NCI-H2196 treated with DMSO at 0.1 percent for 48 hours (cell line): ENCODE measurements around the gene TMEM120A.

Experiments
- DNase-seq: peaks from one replicate; lab custom pipeline; 2025; ENCODE audit not compliant: unreplicated experiment; lab: John Stamatoyannopoulos, UW

TMEM120A gene

DNA sequence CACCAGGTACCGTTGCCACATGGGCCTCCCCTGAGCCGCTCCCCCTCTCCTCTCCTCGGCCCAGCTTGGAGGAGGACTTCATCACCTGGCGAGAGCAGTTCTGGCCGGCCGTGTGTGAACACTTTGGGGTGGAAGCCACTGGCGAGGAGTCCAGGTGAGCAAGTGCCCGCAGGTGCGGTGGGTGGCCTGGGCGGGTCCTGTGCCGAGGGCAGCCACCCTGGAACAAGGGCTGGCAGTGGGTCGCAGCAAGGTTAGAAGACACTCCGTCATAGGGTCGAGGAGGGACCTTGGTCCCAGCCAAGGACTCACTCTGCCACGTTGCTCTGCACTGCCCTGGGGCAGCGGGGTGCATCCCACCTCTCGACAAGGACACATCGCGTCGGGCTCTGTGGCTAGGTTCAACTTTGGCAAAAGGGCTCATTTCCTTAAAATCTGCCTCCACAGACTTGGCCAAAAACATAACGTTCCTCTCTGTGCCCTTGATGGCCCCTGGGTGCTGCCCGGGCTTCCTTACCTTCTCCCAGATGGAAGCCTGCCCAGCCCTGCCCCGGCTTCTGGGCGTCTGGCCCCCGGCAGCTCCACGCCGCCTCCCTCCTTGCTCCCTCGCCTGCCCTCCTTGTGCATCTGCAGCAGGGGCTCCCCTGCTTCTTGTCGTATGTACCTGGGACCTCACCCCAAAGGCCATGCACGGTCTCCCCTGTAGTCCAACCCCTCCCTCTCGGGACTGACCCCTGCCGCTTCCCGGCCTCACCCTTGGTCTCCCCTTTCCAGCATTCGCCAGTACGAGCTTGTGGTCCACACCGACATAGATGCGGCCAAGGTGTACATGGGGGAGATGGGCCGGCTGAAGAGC lies 12.7 kb downstream of the TMEM120A start:
- DNase-seq = no peak

DNA sequence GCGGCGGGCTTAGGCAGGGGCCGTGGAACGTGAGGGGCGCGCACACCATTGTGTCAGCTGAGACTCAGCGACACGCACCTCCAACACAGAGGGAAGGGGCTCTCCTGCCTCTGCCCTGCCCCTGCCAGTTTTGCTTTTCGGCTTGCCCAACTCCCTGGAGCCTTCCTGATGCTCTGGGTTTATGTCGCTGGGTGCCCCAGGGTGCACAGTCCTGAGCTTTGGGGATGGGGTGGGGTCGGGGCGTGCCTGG lies 13.3 kb downstream of the TMEM120A start:
- no peak for DNase-seq

DNA sequence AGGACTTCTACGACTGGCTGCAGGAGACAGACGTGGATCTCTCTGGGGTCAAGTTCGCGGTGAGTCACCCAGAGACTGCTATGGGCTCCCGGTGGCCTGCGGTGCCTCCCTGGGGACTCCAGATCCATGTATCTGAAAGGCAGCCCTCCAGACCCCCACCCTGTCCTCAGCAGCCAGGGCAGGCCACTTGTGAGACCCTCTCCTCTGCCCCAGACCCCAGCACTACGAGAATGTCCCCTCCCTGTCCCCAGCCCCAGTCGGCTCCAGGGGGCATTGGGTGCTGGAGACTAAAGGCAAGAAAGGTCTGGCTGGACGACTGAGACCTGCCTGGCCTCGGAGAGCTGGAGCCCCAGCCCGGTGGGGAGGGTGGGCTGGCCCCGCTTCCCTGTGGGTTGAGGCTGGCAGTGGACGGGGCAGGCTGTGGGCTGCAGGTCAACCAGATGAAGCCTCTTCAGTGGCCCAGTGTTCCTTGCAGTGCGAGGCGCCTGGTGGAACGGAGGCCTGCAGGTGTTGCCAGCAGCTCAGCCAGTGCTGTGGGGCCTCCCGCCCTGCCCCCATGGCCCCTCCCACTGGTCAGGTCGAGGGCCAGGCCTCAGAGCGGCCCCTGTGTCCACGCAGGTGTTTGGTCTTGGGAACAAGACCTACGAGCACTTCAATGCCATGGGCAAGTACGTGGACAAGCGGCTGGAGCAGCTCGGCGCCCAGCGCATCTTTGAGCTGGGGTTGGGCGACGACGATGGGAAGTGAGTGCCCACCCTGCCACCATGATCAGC lies 13.8 kb downstream of the TMEM120A start:
- no peak for DNase-seq

DNA sequence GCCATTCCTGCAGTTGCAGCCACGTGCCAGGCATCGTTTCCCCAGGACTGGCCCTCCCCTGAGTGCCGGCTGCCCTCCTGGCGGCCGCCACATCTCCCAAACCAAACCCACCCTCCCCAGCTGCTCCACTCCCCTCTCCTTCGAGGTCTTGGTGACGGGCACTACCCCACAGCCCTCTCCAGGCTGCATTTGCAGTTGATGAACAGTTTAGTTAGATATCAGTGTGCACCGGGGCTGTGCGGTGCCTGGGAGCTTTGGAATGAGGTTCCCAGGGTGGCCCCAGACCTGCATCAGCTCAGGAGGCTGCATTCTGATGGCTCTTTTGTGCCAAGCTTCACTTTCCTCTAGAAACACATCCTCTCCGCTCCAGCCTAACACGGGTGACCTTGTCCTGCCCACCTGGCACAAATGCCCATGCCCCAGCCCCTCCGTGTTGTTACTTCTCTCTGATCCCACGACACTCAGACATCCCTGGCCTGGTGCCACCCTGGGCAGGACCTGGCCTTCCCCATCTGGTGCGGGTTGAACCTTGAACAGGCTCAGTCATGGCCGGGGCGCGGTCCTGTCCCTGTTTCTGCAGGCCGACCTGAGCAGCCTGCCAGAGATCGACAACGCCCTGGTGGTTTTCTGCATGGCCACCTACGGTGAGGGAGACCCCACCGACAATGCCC lies 14.5 kb downstream of the TMEM120A start:
- DNase-seq = no peak

DNA sequence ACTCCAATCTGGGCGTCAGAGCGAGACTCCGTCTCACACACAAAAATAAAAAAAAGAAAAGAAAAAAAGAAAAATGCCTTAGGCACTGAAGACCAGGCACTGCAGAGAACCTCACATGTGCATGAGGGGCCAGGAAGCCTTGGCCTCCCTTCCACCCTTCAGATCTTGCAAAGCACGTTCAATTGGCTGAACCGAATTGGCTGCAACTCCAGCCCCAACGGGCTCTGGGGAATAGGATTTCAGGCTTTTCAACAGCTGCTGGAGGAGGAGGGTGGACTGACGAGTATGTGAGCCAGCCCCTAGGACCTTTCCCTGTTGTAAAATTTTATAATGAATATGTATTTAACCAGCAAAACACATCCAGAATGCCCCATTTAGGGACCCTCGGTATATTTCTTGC lies 16.7 kb downstream of the TMEM120A start:
- DNase-seq = no peak

DNA sequence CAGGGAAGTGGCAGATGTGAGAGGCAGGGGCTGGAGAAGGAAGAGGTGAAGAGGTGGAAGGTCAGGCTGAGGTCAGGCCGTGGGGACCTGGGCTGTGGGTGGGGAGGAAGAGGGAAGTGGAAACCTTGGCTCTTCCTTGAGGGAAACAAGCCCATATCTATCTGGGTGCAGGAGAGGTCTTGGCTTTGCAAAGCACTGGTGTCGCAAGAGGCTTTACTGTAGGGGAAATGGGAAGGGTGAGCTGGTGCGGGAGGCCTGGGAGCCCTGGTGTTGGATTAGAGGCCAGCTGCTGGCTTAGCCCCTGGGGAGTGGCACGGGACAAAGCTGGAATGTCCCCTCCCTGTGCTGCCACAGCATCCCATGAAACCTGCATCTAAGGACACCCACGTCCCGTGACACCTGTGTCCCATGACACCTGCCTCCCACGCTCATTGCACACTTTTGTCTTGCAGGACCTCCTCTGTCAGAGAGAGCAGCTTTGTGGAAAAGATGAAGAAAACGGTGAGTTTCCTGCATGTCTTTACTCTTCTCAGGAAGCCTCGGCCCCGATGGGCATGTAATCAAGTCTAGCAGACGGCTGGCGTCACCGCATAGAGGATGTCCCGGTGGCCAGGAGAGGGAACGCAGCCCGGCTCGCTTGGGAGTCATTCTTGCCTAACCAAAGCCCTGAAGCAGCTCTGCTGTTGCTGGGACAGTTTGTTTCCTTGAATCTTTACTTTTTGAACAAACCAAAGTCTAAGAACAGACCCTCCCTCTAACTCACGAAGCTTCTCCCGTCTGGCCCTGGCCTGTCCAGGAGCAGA lies 22.2 kb downstream of the TMEM120A start:
- no peak for DNase-seq

DNA sequence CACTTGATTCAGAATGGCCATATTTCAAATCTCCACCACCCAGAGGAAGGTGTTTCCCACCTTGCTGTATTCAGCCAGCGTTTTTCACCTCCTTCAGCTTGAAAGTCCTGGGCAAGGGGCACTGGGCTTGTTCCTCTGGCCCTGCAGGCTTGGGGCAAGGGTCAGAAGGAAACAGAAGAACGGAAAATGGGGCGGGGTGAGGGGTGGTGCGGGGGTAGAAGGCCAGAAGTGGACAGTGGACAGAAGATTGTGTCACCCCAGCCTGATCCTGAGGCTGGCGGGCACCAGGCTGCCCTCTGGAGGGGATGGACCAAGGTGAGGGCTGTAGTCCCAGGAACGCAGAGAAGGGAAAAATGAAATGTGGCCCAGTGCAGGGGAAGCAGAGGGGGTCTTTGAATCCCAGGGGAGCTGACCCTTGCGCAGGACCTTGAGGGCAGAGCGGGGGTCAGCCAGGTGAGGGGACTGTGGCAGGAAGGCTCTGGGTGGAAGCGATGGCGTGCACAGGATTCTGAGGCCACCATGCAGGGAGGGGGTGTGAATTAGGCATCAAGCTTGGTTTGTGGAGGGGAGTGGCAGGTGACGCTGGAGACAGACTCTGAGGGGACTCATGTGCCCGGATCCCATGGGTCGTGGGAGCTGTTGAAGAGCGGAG lies 23.0 kb downstream of the TMEM120A start:
- DNase-seq = no peak

DNA sequence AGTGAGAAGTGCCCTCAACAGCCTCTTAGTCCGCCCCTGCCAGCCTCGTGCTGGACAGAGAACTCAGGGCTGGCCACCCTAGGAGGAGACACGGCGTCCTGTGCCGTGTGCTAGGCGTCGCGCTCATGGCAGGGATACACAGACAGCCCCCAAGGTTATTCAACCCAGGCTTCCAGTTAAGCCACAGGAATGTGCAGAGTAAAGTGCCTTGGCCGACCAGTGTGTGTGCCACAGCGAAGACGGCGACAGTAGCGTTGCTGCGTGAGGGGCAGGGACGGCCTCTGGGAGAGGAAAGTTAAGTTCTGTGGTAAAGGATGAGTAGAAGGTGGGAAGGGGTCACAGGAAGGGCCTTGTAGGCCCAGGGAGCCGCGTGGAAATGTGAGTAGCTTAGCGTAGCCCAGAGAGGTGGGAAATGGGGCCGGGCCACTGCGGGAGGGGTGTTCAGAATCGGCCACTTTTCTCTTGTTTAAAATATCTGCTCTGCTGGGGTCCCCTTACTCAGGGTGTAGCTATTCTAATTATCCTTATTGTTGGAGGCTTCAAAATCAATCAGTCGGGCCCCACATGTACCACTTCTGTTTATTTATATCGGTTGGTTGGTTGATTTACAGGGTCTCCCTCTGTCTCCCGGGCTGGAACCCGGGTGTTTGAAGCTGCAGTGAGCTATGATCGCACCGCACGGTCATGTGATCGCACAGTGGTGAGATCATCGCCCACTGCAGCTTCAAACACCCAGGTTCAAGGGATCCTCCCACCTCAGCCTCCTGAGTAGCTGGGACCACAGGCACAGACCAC lies 24.5 kb downstream of the TMEM120A start:
- no peak for DNase-seq

DNA sequence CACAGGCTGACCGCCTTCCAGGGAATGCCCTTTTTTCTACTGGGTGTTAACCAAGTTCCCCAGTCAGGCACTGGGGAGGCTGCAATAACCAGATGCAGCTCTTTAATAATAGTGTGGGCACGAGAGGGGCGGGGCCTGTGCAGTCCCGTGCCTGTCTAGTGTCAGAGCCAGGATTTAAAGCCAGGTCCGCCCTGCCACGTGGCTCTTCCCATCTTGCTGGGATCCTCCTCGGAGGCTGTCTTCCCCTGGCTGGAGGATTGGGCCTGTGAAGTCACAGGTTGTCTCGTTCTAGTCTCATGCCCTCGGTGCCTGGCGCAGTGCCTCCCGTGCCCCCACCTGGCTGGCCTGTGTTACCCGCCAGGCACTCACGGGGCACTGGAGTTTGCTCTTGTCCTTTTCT lies 25.2 kb downstream of the TMEM120A start:
- no peak for DNase-seq

DNA sequence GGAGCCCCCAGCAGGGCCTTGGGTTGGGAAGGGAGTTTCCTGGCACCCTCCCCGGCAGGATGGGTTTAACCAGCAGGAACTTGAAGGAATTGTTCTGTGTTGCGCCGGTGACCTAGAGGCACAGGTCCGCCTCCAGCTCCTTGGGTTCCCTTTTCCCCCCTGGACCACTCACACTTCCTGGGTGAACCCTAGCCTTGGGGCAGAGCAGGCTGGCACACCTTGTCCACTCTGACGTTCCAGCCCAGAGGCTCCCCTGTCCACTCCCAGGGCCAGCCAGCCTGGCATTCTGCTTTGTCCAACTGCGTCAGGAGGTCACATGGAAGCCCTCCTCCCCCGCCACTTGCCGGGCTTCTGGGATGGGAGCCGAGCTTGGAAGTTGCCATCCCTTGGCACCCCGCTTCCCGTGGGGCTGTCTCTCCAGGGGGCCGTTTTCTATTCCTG lies 25.8 kb downstream of the TMEM120A start:
- DNase-seq = no peak

DNA sequence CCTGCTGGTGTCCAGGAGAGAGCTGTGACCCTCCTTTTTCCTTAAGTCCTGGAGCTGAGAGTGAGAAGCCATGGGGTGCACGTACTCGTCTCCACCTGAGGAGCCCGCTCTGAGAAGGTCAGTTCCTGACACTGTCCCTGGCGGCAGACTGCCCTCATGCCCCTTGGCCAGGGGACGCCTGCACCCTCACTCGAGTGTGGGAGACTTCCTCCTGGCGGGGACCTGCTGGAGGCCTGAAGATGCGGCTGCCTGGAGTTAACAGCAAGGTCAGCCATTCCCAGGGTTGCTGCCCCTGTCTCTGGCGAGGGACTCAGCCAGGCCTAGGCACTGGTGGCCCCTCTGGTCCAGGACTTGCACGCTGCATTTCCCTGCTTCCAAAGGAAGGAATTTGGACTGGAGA lies 26.4 kb downstream of the TMEM120A start:
- DNase-seq = no peak

DNA sequence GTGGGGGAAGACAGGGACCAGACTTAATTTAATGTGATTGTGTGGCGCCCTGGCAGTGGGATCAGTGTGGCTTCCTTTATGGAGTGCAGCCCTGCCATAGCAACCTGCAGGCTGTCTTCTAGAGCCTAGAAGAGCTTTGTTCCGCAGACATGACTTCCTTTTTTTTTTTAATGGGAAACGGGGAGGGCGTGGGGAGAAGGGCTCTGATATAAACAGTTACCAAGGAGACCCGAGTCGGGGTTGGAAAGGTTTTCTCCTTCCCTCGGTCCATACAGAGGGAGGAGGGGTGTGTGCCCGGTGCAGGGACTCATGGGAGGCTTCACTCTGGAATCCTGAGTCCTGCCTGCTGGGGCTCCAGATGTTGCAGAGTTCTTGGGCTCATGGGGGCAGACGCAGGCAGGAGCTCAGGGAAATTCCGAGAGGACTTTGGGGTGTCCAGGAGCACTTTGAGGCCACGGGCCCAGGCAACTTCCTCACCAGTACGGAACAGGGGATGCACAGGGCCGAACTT lies 26.9 kb downstream of the TMEM120A start:
- no peak for DNase-seq

DNA sequence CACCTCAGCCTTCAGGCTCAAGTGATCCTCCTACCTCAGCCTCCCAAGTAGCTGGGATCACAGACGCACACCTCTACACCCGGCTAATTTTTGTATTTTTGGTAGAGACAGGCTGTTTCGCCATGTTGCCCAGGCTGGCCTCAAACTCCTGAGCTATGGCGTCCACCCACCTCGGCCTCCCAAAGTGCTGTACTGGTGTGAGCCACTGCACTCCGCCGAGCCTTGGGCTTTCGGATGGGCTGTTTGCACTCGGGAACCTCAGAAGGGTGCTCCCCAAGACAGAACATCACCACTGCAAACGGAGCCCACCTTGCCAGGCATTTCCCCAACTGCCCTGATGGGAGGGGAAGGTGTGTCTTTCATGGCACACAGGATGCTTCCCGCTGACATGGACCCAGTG lies 27.3 kb downstream of the TMEM120A start:
- no peak for DNase-seq

DNA sequence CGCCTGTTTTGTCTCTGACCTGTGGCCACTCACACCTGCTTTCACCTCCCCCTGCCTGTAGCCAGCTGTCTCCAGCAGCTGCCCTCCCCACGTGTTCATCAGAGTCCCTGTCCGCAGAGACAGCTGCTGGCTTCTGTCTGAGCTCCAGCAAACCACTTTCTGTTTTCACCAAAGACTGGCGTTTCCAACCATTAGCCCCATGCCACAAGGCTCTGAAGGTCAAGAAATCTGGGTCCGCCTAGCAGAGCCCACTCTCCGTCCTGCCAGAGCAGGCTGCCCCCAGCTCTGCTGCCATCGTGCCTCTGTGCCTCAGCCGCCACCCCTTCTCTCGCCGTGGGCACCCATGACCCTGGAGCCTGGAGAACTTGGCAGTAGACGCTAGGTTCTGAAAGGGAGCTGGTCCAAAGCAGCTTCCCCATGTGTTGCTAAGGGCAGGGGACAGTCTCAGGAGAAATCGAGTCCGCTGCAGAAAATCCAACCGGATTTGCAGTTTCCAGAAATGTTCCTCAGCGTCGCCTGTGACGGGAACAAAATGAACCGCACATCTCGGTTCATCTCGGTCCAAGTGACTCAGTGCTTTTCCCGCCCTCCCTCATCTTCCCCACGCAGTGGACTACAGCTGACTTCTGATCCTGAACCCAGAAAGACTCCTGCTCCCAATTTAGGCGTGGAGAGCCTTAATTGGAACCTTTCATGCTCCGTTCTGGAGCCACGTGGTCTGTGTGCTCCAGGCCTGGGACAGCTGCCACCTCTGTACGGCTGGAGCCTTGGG lies 28.0 kb downstream of the TMEM120A start:
- DNase-seq = peak; percentile 79

DNA sequence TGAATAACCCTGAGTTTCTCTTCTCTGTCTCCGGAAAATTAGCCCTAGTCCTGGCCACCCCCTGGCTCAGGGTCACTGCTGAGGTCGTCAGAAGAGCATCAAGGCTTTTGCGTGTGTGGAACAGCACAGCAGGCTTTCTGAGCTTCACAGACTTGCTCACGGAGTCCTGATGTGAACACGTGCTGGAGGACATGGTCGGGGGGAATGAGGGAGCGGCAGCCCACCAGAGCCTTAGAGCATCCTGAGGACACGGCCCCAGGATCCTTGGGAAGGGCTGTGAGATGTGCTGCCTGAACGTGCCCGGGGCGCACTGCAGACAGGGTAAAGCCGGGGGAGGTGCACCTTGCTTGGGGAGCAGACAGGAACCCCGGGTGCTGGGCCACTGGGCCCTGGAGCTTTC lies 28.8 kb downstream of the TMEM120A start:
- no peak for DNase-seq

DNA sequence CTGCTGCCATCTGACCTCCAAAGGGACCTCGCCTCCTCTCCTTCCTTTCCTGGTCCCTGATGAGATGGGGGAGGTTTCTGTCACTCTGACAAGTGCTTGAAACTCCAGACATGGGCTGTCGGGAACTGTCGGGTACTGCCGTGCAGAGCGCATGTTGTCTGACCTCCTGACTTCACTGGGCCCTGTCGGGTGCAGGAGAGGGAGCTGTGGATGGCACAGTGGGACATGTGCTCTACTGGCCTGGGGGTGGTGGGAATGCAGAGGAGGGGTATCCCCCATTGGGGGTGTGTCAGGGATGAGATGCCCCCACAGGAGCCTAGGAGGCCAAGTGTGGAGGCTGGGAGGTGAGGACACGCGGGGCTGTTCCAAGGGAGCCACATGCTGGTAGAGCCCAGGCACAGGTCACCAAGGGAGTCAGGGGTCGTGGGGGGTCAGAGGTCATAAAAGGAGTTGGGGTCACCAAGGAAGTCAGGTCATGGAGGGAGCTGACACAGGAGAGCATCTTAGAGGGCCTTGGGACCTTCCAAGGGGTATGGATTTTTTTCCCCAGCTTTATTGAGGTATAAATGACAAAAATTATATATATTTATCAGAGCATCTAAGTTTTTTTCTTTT lies 30.9 kb downstream of the TMEM120A start:
- no peak for DNase-seq

DNA sequence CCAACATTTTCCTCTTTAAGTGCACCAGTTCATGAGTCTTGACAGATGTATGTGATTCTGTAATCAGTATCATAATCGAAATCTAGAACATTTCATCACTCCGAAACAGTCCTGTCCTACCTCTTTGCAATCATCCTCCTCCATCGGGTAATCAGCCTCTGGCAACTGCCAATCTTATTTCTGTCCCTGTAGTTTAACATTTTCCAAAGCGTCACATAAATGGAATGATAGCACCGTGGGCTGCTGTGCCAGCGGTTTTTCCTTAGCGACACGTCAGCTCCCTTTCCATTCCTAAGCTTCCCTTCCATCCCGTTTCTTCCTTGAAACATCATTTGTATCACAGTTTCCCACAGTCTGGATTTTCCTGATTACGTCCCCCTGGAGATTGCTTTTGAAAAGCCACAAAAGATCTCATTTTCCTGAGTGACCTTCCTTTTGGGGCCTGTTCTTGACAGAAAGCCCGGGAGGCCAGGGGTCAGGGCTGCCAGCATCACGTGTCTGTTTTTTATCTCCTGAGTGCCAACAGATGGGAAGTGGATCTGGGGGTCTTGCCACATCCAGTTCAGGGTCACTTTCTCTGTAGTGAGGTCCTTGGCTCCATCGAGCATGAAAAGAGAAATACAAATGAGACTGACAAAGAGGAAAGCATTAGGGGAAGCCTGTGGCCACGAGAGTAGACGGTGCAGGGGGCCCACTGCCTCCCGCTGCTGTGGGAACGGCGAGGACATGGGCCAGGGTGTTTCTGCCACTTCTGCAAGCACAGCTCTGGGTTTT lies 31.6 kb downstream of the TMEM120A start:
- DNase-seq = no peak

DNA sequence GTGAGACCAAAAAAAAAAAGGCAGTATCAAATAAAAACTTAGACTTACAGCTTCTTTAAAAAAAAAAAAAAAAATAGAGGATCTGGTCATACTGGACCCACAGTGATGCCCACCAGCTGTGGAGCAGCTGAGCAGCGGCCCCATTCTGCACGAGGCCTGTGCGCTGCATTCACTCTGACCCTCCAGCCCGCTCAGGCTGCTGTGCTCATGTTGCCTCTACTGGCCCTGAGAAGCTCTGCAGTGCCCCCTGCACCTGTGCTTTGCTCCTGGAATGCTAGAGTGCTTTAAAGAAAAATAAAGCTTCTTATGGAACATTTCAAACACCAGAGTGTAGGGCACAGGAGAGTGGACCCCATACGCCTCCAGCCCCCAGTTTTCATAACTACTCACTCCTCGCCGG lies 33.2 kb downstream of the TMEM120A start:
- no peak for DNase-seq
